ENCODE measurements around the gene VWA7.

VWA7 gene

DNA sequence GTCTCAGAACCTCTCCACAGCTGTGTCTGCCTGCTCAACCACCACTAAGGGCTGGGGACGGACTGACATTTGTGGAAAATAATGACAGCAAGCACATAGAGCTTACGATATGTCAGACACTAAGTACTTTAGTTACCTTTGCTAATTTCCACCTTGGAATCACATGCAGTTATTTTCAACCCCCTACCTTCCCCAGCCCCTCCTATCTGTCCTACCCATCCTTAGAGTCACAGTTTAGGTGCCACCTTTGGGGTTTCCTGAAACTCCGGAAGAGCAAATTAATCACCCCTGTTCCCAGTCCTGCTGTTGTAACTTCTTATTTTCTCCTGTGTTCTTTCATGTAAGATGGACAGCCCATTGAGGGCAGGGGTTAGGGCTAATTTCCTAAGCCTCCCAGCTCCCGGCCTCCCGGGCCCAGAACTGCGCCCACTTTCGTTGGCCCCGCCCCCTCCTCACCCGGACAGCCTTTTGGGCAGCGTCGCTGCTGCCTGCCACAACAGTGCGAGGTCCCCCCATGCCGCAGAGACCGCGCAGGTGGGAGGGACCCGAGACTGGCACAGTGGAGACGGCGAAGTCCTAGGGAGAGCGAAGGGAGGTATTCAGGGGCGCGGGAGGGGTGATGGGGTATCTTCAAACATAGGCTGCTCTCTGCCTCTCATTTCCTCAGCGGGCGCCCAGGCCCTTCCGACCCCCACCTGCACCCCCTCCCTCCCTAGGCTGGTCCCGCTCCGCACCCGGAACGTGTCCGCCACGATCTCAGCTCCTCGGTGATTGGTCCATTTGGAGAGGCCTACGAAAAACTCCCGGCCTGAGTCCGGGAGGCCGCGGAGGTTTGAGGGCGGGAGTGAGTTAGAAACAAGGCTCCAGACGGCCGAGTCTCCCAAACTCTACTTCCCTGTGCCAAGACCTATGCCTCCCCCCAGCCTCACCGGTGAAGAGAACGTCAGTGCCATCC is 49.1 kb downstream of the VWA7 start:
- DNase-seq: peak; percentile 87

DNA sequence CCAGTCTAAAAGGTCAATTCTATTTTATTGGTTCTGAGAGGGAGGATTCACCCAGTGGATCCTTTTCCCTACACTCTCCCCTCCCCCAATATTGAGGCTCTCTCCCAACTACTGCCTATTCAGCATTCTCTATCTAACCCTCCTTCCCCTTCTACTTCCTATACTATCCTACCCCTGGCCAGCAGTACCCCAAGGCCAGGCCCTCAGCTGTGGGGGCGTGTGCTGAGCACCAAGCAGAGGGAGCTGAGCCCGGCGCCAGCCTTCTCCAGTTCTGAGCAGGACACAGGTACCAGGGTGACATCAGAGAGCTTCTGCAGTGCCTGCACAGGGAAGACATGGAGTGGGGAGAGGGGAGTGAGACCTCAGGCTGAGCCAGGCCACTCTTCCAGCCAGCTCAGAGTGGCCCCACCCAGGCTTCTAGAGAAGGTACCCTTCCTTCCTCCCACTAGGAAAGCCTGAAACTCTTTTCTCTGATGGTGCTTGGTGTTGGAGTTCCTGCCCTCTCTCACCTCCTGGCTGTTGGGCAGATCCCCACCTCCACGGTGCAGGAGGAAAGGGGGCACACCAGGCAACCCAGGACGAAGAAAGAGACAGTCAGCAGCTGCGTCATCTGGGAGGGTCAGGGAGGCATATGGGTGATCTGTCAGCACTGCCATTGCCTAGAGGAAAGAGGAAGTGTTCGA is 50.0 kb downstream of the VWA7 start:
- DNase-seq: no peak

DNA sequence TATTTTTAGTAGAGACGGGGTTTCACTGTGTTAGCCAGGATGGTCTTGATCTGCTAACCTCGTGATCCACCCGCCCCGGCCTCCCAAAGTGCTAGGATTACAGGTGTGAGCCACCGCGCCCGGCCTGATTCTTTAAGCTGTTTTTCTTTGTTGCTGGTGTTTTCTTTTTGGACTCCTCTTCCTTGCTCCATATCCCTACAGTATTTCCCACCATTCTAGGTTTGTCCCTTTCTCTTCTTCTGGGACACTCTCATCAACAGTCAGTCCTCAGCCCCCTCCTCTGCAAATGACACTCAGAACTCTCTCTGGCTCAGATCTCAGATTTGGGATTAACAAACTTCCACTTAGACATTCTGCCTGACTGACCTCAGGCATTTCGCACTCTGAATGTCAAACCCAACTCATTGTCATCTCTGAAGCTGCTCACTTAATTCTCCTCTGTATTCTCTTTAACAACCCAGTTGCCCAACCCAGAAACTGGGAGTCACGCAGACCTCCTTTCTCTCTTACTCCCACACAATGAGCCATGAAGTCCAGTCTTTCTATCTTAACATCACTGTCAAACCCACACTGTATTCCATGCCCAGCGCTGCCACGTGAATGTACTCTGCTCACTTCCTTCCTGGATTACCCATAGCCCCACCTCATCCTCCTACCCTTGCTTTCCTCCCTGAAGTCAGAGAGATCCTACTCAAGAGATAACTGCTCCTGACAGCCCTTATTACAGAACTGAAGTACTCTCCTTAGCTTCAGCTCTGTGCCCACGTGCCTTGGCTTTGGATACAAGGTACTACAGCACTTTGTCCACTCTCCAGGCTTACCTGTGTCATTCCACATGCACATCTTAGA is 51.4 kb downstream of the VWA7 start:
- DNase-seq: peak; percentile 83

DNA sequence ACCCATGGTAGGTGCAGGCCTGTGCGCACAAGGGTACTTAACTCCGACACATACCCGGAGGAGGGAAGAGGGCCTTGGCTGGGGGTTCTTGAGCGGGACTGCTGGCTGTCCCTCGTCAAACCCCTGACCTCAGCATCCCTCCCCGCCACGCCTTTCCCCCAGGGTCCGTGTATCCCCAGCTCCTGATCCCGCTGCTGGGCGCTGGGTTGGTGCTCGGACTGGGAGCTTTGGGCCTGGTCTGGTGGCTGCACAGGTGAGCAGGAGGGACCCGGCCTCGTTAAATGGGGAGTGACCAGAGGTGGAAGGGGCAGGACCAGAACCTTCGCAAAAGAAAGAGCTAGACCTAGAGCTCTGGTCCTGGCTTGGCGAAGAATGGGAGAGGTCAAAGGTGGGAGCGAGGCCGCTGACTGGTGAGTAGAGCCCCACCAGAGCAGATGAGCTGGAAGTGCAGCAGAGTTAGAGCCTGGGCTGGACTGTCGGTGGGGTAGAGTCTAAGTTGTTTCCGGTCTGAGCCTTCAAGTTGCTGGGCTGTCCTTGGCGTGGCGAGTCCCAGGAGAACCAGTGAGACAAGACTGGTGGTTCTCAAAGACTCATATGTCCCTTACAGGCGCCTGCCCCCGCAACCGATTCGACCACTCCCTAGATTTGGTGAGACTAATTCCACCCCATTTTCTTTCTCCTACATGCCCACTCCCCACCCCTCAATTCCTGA is 53.0 kb downstream of the VWA7 start:
- DNase-seq: no peak

DNA sequence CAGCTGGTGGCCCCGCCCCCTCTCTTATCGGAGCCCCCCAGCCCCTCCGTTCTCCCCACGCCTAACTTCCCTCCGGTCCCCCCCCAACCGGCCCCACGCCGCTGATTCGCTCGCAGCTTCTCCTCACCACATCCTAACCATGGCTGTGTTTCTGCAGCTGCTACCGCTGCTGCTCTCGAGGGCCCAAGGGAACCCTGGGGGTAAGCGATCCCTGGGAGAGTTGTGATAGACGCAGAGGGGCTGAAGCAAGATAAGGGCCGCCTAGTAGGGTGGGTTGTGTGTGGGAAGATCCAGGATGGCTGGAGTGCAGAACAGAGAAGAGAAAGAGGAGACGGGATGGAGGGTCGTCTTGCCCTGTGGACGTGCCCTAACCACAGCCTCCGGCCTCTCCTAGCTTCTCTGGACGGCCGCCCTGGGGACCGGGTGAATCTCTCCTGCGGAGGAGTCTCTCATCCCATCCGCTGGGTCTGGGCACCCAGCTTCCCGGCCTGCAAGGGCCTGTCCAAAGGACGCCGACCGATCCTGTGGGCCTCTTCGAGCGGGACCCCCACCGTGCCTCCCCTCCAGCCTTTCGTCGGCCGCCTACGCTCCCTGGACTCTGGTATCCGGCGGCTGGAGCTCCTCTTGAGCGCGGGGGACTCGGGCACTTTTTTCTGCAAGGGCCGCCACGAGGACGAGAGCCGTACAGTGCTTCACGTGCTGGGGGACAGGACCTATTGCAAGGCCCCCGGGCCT is 53.7 kb downstream of the VWA7 start, which contains the start of gene MPIG6B:
Gene MPIG6B, plus strand, starts transcription at position 129 of the 735 bp plus-strand sequence. Its CDS starts 11 bp downstream, at position 140.
- peak; percentile 15 for DNase-seq

DNA sequence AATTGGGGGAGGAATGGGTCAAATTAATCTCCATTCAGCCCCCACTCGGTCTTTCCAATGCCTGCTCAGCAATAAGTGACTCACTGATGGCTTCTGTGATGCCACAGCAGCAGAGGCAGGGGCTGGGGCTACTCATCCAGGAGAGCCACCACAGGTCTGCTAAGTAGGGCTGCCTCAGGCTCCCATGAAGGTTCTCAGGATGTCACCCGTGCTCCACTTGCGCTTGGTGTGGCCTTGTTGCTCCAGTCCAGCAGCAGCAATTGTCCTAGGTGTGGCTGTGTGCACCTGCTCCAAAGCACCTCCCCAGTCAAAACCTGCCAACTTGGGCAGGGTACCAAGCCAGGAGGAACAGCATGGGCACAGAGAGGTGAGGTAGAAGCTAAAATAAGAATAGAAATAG is 55.0 kb downstream of the VWA7 start:
- no peak for DNase-seq

DNA sequence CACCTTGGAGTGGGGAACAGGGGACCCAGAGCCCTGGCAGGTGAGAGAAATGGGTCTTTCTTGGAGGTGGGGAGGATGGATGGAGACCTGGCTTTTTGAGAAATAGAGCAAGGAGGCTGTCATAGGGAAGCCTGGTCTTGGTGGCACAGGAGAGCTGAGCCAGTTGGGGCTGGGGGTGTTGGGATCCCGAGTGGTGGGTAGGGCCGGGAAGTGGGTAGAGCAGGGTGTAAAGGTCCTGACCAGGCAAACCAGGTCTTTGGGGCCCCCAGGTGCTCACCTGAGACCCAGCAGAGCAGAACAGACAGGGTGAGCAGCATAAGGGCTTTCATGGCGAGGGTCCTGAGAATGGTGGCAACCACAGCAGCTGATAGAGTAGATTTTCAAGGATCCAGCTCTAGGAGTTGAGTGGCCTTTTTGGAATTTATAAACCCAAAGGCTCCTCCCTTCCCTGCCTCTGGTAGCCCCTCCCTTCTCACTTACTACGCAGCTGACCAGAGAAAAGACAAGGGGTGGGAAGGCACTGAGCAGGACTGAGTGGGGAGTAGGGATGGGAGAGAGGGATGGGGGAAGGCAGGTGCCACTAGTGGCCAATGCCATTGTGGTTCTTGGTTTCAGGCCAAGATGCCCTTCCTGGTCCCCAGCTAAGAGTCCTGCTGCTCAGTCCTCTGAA is 55.6 kb downstream of the VWA7 start, which contains the start of gene LY6G6C:
Gene LY6G6C, minus strand, starts transcription at position 396 of the 670 bp plus-strand sequence. Its CDS starts 67 bp downstream, at position 329.
- DNase-seq: no peak

DNA sequence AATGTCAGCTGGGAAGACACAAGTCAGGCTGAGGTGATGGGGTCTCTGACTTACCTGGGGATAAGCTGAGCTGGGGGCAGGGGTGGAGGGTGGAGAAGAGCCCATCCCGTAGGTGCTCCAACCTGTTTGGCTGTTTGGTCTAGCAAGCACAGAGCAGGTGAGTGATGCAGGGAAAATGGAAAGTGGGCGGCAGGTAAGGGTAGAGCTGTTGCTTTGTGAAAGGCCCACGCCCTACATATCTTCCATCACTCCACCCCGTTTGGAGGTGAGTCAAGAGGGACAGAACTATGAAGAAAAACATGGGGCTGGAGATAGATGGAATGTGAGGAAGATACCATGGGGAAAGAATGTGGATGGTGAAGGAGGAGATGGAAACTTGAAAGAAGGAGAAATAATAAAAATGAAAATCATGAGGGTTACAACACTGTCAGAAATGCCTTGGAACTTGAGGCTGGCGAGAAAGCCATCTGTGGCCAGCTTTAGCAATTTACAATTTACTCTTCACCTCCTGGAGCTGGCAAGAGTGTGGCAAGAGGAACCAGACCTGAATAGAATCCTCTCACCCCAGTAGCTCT is 56.8 kb downstream of the VWA7 start:
- no peak for DNase-seq

DNA sequence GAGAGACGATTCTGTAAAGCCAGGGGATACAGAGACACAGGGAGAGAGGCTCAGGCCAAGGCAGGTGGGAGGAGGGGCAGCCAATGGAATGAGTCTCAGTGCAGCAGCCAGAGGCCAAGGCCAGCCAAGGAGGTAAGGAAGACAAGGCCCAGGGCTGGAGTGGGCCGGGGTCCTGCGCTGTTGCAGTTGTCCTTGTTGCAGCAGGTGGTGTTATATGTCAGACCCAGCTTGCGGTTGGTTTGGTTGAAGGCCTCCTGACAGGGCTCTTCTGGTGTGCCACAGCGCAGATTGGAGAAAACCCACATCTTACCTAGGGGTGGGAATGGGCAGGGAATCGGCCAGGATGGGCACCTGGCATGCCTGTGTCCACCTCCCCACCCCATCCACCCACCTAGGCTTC is 58.1 kb downstream of the VWA7 start:
- DNase-seq: no peak

DNA sequence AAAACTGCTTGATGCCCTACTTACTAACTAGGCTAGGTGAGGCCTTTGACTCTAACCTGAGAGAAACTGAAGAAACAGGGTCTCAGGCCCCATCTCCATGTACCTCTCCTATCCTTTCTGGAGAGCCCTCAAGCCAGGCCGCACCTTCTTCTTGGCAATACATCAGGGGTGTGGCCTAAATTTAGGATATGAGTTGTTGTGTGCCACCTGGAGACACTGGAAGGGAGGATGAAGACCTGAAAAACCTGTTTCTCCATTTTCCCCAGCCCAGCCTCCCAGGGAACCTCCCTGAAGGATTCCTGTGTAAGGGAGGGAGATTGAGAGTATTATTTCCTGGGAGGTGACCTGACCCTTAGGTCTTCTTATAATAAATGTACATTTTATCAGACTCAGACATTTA is 58.9 kb downstream of the VWA7 start:
- no peak for DNase-seq

DNA sequence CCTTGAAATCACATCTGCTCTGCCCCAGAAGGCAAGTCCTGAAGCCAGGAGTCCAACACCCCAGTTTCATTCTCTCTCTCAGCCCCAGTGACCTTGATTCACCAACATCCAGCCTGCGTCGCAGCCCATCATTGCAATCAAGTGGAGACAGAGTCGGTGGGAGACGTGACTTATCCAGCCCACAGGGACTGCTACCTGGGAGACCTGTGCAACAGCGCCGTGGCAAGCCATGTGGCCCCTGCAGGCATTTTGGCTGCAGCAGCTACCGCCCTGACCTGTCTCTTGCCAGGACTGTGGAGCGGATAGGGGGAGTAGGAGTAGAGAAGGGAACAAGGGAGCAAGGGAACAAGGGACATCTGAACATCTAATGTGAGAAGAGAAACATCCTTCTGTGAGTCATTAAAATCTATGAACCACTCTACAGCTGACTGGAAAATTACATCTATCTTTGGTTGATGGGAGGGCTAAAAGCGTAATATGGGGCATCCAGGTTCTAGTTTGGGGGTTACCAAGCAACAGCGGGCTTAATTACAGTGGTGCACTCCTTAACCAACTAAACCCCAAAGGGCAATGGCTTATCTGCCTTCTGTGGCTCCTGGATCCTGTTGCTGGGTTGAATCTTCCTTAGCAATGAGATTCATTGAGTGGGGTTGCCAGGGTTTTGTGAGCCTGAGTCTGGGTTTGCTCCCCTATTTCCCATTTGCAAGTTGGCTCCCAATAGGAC is 59.5 kb downstream of the VWA7 start:
- no peak for DNase-seq
